Hepatocyte (in vitro differentiated cells): ENCODE measurements around the gene TP73. TPM values are rescaled to one million over a fixed set of nuclear protein-coding genes. Genes with fewer than 3 reads are reported as not detected.

ENCODE experiments used
- DNase-seq: peaks from one replicate; pipeline ENCODE4 v3.0.0-alpha.2; 2016; ENCODE audit warnings: low spot score
- H2AFZ ChIP-seq: fragments of 200-600 bp; sonication (generic); 2 replicates; pipeline ENCODE4 v1.6.0; 2016; ENCODE audit warnings: antibody characterized with exemption, mild to moderate bottlenecking
- H3K27ac ChIP-seq: fragments of 200-600 bp; sonication (generic); 2 replicates; pipeline ENCODE4 v1.5.1; 2016; ENCODE audit warnings: mild to moderate bottlenecking
- H3K27me3 ChIP-seq: fragments of 200-600 bp; sonication (generic); 2 replicates; pipeline ENCODE4 v1.6.1; 2016
- H3K36me3 ChIP-seq: fragments of 200-600 bp; sonication (generic); replicated peaks from 2 replicates; pipeline ENCODE4 v1.5.1; 2016; ENCODE audit warnings: low read depth; ENCODE audit not compliant: insufficient read depth
- H3K4me1 ChIP-seq: fragments of 200-600 bp; sonication (generic); 2 replicates; pipeline ENCODE4 v1.5.1; 2016; ENCODE audit warnings: mild to moderate bottlenecking, moderate library complexity; ENCODE audit not compliant: insufficient read depth
- H3K4me2 ChIP-seq: fragments of 200-600 bp; sonication (generic); 2 replicates; pipeline ENCODE4 v1.6.0; 2016
- H3K4me3 ChIP-seq: fragments of 200-600 bp; sonication (generic); 2 replicates; pipeline ENCODE4 v1.5.1; 2016; ENCODE audit warnings: mild to moderate bottlenecking
- H3K79me2 ChIP-seq: fragments of 200-600 bp; sonication (generic); 2 replicates; pipeline ENCODE4 v1.6.0; 2017; ENCODE audit warnings: mild to moderate bottlenecking
- H3K9me2 ChIP-seq: fragments of 200-600 bp; sonication (generic); replicated peaks from 2 replicates; pipeline ENCODE4 v1.6.0; 2017; ENCODE audit warnings: mild to moderate bottlenecking; ENCODE audit not compliant: insufficient read depth
- H3K9me3 ChIP-seq: fragments of 200-600 bp; sonication (generic); 2 replicates; pipeline ENCODE4 v1.5.1; 2016; ENCODE audit warnings: low read depth, mild to moderate bottlenecking
- H4K20me1 ChIP-seq: fragments of 200-600 bp; sonication (generic); 2 replicates; pipeline ENCODE4 v1.6.0; 2016; ENCODE audit warnings: mild to moderate bottlenecking; ENCODE audit not compliant: insufficient read depth, poor library complexity, severe bottlenecking
- EZH2 ChIP-seq: fragments of 200-600 bp; sonication (generic); IDR thresholded peaks from 2 replicates; pipeline ENCODE4 v1.6.1; 2016; ENCODE audit warnings: antibody characterized with exemption, mild to moderate bottlenecking, borderline replicate concordance
- EZH2phosphoT487 ChIP-seq: fragments of 200-600 bp; sonication (generic); IDR thresholded peaks from one replicate; pipeline ENCODE4 v1.6.1; 2018; ENCODE audit warnings: antibody characterized with exemption, mild to moderate bottlenecking, low read depth, moderate library complexity; ENCODE audit not compliant: unreplicated experiment, severe bottlenecking
- WGBS: methylation state at CpG from one replicate; pipeline ENCODE4 v1.1.6; 2016; ENCODE audit warnings: low lambda C conversion rate; ENCODE audit errors: missing lambda C conversion rate; 5-methylcytosine and 5-hydroxymethylcytosine counted together
- polyA plus RNA-seq: library from polyadenylated mRNA; unstranded; fragments of >200 nt; fragmentation: Nextera tagmentation; extraction: Ambion mirVana; gene quantifications from 2 replicates; pipeline ENCODE4 v1.2.1, GENCODE V29; 2016
- total RNA-seq: library from RNA; depleted of rRNA; stranded (reverse); fragments of >200 nt; gene quantifications from 2 replicates; pipeline ENCODE4 v1.2.3, GENCODE V29; 2014
- TF ChIP-seq, protein P1 (sequence below): fragments of 200-600 bp; sonication (generic); IDR thresholded peaks from 2 replicates; pipeline ENCODE4 v1.5.1; 2016; ENCODE audit warnings: antibody characterized with exemption, mild to moderate bottlenecking; ENCODE audit not compliant: poor library complexity

Gene TP73
- total and polyA plus RNA-seq, 2 experiments from 2014 or later: 0.27 to 0.47 TPM

DNA sequence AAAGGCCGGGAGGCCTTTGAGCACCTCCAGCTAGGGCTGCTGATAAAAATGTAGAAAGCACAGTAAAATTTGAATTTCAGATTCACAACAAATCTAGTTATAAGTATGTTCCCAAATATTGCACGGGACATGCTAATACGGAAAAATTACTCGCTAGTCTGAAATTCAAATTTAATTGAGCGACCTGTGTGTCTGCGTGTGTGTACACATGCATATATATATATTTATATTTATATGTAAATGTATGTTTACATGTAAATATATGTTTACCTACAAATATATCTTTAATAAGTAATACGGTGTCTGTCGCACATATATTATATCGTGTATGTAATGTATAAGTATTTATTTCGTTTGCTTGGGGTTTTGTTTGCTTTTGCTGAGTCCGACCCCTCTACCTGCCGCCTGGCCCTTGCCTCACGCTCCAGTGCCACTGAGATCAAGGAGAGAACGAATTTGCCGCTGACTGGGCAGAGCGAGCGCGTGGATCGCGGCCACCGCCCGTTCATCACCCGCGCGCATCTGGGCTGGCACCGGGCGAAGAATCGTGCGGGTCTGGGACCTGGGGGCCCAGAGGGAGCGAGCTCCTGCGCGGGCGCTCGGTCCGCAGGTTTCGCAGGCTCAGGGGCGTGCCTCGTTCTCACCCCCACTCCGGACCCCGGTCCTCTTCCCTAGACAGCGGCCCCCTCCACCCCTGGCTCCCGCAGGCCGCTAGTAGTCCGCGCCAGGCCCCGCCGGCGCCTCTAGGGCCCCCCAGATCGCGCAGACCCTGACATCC, 1.9 kb upstream of the TP73 start:
- Histone ChIP-seq H3K36me3 (no peaks in the 10 kb centered on the region), H3K4me3 (no peak overlapping the region), H3K9me3 (no peaks in the 10 kb centered on the region), H3K79me2 (peaks cover 11% of the 10 kb centered on the region), H3K9me2 (no peaks in the 10 kb centered on the region), H3K27ac (no peak overlapping the region), H2AFZ (no peak overlapping the region), H3K4me2 (peak overlapping the region; percentile 95), H4K20me1 (no peaks in the 10 kb centered on the region), H3K27me3 (peaks cover 54% of the 10 kb centered on the region), H3K4me1 (peaks cover 8% of the 10 kb centered on the region)
- DNase-seq: no peak
- WGBS: 18% methylated on average over 34 of the region's 50 CpGs
- TF ChIP-seq EZH2phosphoT487 (peak; percentile 77), EZH2 (peak; percentile 29)
- TF ChIP-seq, protein P1, sequence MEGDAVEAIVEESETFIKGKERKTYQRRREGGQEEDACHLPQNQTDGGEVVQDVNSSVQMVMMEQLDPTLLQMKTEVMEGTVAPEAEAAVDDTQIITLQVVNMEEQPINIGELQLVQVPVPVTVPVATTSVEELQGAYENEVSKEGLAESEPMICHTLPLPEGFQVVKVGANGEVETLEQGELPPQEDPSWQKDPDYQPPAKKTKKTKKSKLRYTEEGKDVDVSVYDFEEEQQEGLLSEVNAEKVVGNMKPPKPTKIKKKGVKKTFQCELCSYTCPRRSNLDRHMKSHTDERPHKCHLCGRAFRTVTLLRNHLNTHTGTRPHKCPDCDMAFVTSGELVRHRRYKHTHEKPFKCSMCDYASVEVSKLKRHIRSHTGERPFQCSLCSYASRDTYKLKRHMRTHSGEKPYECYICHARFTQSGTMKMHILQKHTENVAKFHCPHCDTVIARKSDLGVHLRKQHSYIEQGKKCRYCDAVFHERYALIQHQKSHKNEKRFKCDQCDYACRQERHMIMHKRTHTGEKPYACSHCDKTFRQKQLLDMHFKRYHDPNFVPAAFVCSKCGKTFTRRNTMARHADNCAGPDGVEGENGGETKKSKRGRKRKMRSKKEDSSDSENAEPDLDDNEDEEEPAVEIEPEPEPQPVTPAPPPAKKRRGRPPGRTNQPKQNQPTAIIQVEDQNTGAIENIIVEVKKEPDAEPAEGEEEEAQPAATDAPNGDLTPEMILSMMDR: no peak

DNA sequence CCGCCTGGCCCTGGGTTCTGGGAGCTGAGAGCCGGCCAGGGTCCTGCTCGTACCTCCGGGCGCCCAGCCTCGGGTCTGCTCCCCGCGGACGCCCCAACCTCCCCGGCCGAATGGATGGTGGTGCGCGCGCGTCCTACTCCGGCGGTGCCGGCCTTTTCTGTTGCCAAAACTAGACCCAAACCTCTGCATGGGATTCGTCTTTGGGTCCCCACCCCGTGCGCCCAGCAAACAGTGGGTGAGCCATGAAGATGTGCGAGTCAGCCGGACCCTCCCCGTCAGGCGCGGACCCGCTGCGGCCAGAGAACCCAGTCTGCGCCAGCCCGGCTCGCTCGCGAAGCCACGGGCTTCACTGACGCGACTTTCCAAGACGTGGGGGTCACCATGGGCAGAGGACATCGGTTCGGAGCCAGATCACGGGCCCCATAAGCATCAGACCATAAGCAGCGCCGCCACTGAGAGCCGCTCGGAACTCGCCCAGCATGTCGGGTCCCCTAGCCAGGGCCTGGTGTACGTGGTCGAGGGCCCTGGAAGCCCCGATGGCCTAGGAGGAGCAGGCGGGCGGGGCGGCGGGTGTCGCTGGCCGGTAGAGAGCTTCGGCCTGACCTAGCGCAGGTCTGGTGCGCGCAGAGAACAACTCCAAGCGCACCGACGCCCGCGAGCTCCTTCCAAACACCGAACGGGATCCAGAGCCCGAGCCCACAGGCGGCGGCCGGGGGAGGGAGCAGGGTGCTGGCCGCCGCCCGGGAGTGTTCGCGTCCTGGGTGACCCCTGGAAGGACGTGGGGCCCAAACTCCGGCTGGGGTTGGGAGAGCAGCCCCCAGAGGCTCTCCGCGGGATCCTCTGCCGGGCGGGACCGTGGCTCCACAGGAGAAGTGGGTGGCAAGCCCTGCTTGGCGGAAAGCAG, 1.0 kb upstream of the TP73 start:
- H3K4me3 ChIP-seq: no peak overlapping the region
- H4K20me1 ChIP-seq: no peaks in the 10 kb centered on the region
- H2AFZ ChIP-seq: peak overlapping the region; percentile 31
- peak; percentile 99 for TF ChIP-seq EZH2
- TF ChIP-seq, protein P1: no peak
- peak; percentile 81 for TF ChIP-seq EZH2phosphoT487
- no peaks in the 10 kb centered on the region for H3K9me2 ChIP-seq
- H3K27ac ChIP-seq: no peak overlapping the region
- no peaks in the 10 kb centered on the region for H3K36me3 ChIP-seq
- peaks cover 60% of the 10 kb centered on the region for H3K27me3 ChIP-seq
- H3K9me3 ChIP-seq: no peaks in the 10 kb centered on the region
- H3K4me2 ChIP-seq: peak overlapping the region; percentile 95
- peaks cover 8% of the 10 kb centered on the region for H3K4me1 ChIP-seq
- 3% methylated on average over 69 of the region's 83 CpGs for WGBS
- peaks cover 11% of the 10 kb centered on the region for H3K79me2 ChIP-seq
- DNase-seq: no peak

DNA sequence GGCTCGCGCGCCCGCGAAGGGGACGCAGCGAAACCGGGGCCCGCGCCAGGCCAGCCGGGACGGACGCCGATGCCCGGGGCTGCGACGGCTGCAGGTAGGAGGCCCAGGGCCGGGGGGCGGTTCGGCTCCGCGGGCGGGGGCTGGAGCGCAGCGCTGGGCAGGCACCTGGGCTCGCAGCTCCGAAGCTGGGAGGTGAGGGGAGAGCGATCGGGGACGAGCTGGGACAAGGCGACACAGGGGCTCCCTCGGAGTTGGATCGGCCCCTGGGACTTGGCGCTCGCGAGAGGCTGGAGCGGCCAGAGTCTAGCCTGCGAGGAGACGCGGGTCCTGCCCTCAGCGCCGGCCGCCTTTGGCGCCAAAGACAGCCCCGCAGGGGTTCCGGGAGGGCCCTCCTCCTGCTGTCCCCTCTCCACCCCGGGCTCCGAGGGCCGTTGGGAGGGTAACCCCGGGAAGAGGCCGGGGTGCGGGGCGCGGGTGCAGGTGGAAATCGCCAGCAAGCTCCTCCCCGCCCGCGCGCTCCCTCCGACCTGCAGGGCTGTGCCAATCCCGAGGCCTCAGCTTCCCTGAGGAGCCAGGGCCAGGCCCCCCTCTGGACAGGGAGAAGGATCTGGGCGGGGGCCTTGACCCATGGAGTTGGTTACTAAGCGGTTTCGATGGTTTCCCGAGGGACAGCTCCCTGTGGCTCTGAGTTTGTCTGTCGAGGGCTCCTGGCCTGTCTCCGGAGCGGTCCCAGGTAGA, 401 bp downstream of the TP73 start:
- Histone ChIP-seq H3K36me3 (no peaks in the 10 kb centered on the region), H3K27me3 (peaks cover 65% of the 10 kb centered on the region), H3K4me1 (peaks cover 8% of the 10 kb centered on the region), H3K4me3 (no peak overlapping the region), H3K9me3 (no peaks in the 10 kb centered on the region), H3K9me2 (no peaks in the 10 kb centered on the region), H3K27ac (no peak overlapping the region), H4K20me1 (no peaks in the 10 kb centered on the region), H2AFZ (no peak overlapping the region), H3K79me2 (peaks cover 11% of the 10 kb centered on the region), H3K4me2 (peak overlapping the region; percentile 95)
- DNase-seq: no peak
- TF ChIP-seq EZH2: no peak
- no peak for TF ChIP-seq EZH2phosphoT487
- TF ChIP-seq, protein P1: no peak
- WGBS: 6% methylated on average over 44 of the region's 68 CpGs
